SK-N-SH (cell line): Measurements from ENCODE around the gene HPCAL1. TPM values are rescaled to one million over a fixed set of nuclear protein-coding genes. Genes with fewer than 3 reads are reported as not detected.

Source experiments
- CTCF ChIA-PET: fragments of 300-600, 350-600 bp; formaldehyde crosslinking; extraction: SDS; loops from one replicate; lab custom pipeline; 2021; lab: Yijun Ruan, JAX
- POLR2A ChIA-PET: fragments of 350-600 bp; sonication (Branson Sonifier 250); formaldehyde crosslinking; extraction: SDS; loops from one replicate; lab custom pipeline; 2020; ENCODE audit warnings: antibody characterized with exemption, inconsistent platforms; lab: Yijun Ruan, JAX
- DNase-seq: peaks from one replicate; pipeline ENCODE4 v3.0.0; 2012
- H2AFZ ChIP-seq: fragments of 200-600 bp; sonication (generic); 2 replicates; pipeline ENCODE4 v1.8.1; 2016; ENCODE audit warnings: antibody characterized with exemption, mild to moderate bottlenecking, low read depth
- H3F3A ChIP-seq: fragments of 200-600 bp; sonication (generic); replicated peaks from 2 replicates; pipeline ENCODE3; 2016; ENCODE audit warnings: antibody characterized with exemption, mild to moderate bottlenecking; ENCODE audit not compliant: insufficient read depth
- H3K27ac ChIP-seq, 2 experiments: fragments of 200-500 bp in 1 of 2; fragments of 200-600 bp in 1 of 2; sonication (Bioruptor generic) in 1 of 2; sonication (generic), shearing (Covaris generic) in 1 of 2; 2 replicates each; pipeline versions ENCODE4 v1.5.1 to v1.6.1; 2014 to 2016; ENCODE audit warnings: low read depth in 2 of 2, inconsistent platforms in 1 of 2, low read length in 1 of 2, mild to moderate bottlenecking in 1 of 2, mixed read lengths in 1 of 2
- H3K27me3 ChIP-seq: fragments of 200-600 bp; sonication (generic), shearing (Covaris generic); 2 replicates; pipeline ENCODE4 v1.6.1; 2016; ENCODE audit warnings: mixed run types; ENCODE audit not compliant: insufficient read depth
- H3K36me3 ChIP-seq, 2 experiments: fragments of 200-500 bp in 1 of 2; fragments of 200-600 bp in 1 of 2; sonication (Bioruptor generic) in 1 of 2; sonication (generic) in 1 of 2; replicated peaks in 1 of 2; 2 replicates each; pipeline versions ENCODE3 to v1.5.1; 2014 to 2016; ENCODE audit warnings: low read length in 1 of 2, mild to moderate bottlenecking in 1 of 2; ENCODE audit not compliant: insufficient read depth in 2 of 2, control insufficient read depth in 1 of 2
- H3K4me1 ChIP-seq, 2 experiments: fragments of 200-500 bp in 1 of 2; fragments of 200-600 bp in 1 of 2; sonication (Bioruptor generic) in 1 of 2; sonication (generic), shearing (Covaris generic) in 1 of 2; 2 replicates each; pipeline versions ENCODE4 v1.5.1 to v1.6.1; 2014 to 2016; ENCODE audit warnings: low read depth in 1 of 2, low read length in 1 of 2, mixed run types in 1 of 2; ENCODE audit not compliant: insufficient read depth in 2 of 2, control insufficient read depth in 1 of 2
- H3K4me2 ChIP-seq: fragments of 200-600 bp; sonication (generic), shearing (Covaris generic); 2 replicates; pipeline ENCODE4 v1.6.1; 2017; ENCODE audit warnings: mixed run types
- H3K4me3 ChIP-seq, 2 experiments: fragments of 200-500 bp in 1 of 2; fragments of 200-600 bp in 1 of 2; sonication (Bioruptor generic) in 1 of 2; sonication (generic), shearing (Covaris generic) in 1 of 2; 2 replicates each; pipeline versions ENCODE4 v1.5.1 to v1.8.1; 2014 to 2016; ENCODE audit warnings: low read depth in 2 of 2, inconsistent platforms in 1 of 2, low read length in 1 of 2, mild to moderate bottlenecking in 1 of 2, mixed read lengths in 1 of 2, moderate library complexity in 1 of 2
- H3K79me2 ChIP-seq: fragments of 200-600 bp; sonication (generic); 2 replicates; pipeline ENCODE4 v1.8.1; 2017; ENCODE audit warnings: mild to moderate bottlenecking; ENCODE audit not compliant: insufficient read depth
- H3K9ac ChIP-seq: fragments of 200-600 bp; sonication (generic); 2 replicates; pipeline ENCODE4 v1.6.1; 2017; ENCODE audit warnings: mixed run types
- H3K9me2 ChIP-seq: fragments of 200-600 bp; sonication (generic); 2 replicates; pipeline ENCODE4 v1.6.1; 2017; ENCODE audit warnings: mixed run types
- H3K9me3 ChIP-seq: fragments of 200-600 bp; sonication (generic); 2 replicates; pipeline ENCODE4 v1.6.1; 2017; ENCODE audit warnings: mixed run types, mild to moderate bottlenecking, moderate library complexity
- H4K20me1 ChIP-seq: fragments of 200-600 bp; sonication (generic); 2 replicates; pipeline ENCODE4 v1.6.1; 2017; ENCODE audit warnings: mild to moderate bottlenecking, mixed run types; ENCODE audit not compliant: insufficient read depth
- CHD2 ChIP-seq: fragments of 150-350 bp; IDR thresholded peaks from 2 replicates; pipeline ENCODE4 v1.6.1; 2018; ENCODE audit warnings: low read length; ENCODE audit not compliant: partially characterized antibody
- ELF1 ChIP-seq: IDR thresholded peaks from 2 replicates; pipeline ENCODE4 v1.4.0; 2012
- EP300 ChIP-seq, 2 experiments: IDR thresholded peaks; 2 replicates each; pipeline versions ENCODE4 v1.4.0 to v1.6.1; 2012; ENCODE audit warnings: borderline replicate concordance in 1 of 2, low read depth in 1 of 2, low read length in 1 of 2
- FOXM1 ChIP-seq: IDR thresholded peaks from 2 replicates; pipeline ENCODE4 v1.4.0; 2012; ENCODE audit warnings: low read depth, mild to moderate bottlenecking
- GABPA ChIP-seq: IDR thresholded peaks from 2 replicates; pipeline ENCODE4 v1.4.0; 2012; ENCODE audit warnings: low read depth, mild to moderate bottlenecking
- GATA2 ChIP-seq: sonication (generic); formaldehyde crosslinking; IDR thresholded peaks from 2 replicates; pipeline ENCODE4 v1.5.0; 2020; ENCODE audit warnings: mild to moderate bottlenecking, missing genetic modification reagents
- IRF3 ChIP-seq: fragments of 150-350 bp; IDR thresholded peaks from 2 replicates; pipeline ENCODE4 v1.6.1; 2016; ENCODE audit warnings: mild to moderate bottlenecking, low read depth, low read length
- JUND ChIP-seq: IDR thresholded peaks from 2 replicates; pipeline ENCODE4 v1.4.0; 2012
- MAX ChIP-seq: IDR thresholded peaks from 2 replicates; pipeline ENCODE4 v1.4.0; 2012; ENCODE audit warnings: low read depth
- MEF2A ChIP-seq: IDR thresholded peaks from 2 replicates; pipeline ENCODE4 v1.4.0; 2012; ENCODE audit warnings: low read depth, borderline replicate concordance
- MXI1 ChIP-seq: IDR thresholded peaks from 2 replicates; pipeline ENCODE4 v1.6.1; 2012; ENCODE audit warnings: mild to moderate bottlenecking, low read depth, low read length, improper control_type of control experiment
- NRF1 ChIP-seq: IDR thresholded peaks from 2 replicates; pipeline ENCODE4 v1.6.1; 2012; ENCODE audit warnings: low read depth, mild to moderate bottlenecking, low read length
- PBX3 ChIP-seq: IDR thresholded peaks from 2 replicates; pipeline ENCODE4; 2012
- POLR2AphosphoS5 ChIP-seq: IDR thresholded peaks from 2 replicates; pipeline ENCODE4 v1.6.1; 2012; ENCODE audit warnings: low read depth, low read length
- RAD21 ChIP-seq: IDR thresholded peaks from 2 replicates; pipeline ENCODE4 v1.6.1; 2012; ENCODE audit warnings: mild to moderate bottlenecking, low read length
- RCOR1 ChIP-seq: fragments of 150-350 bp; IDR thresholded peaks from 2 replicates; pipeline ENCODE4 v1.6.1; 2017; ENCODE audit warnings: antibody characterized with exemption, low read length
- RXRA ChIP-seq: IDR thresholded peaks from 2 replicates; pipeline ENCODE4 v1.4.0; 2012; ENCODE audit warnings: low read depth, mild to moderate bottlenecking, borderline replicate concordance
- TAF1 ChIP-seq: IDR thresholded peaks from 2 replicates; pipeline ENCODE4 v1.6.1; 2012; ENCODE audit warnings: low read depth, mild to moderate bottlenecking, low read length, moderate library complexity, borderline replicate concordance
- TEAD4 ChIP-seq: IDR thresholded peaks from 2 replicates; pipeline ENCODE4 v1.4.0; 2012; ENCODE audit warnings: mild to moderate bottlenecking, borderline replicate concordance; ENCODE audit not compliant: insufficient read depth
- USF1 ChIP-seq: IDR thresholded peaks from 2 replicates; pipeline ENCODE4 v1.4.0; 2012; ENCODE audit warnings: low read depth, borderline replicate concordance
- USF2 ChIP-seq: fragments of 150-350 bp; IDR thresholded peaks from 2 replicates; pipeline ENCODE4 v1.6.1; 2017; ENCODE audit warnings: antibody characterized with exemption, low read length, low read depth, borderline replicate concordance
- ZBTB33 ChIP-seq: IDR thresholded peaks from 2 replicates; pipeline ENCODE4 v1.4.0; 2012; ENCODE audit warnings: low read depth, borderline replicate concordance
- WGBS: methylation state at CpG from one replicate; pipeline ENCODE4 v1.1.6; 2017; ENCODE audit warnings: low lambda C conversion rate; 5-methylcytosine and 5-hydroxymethylcytosine counted together
- polyA plus RNA-seq, 3 experiments: library from polyadenylated mRNA; depleted of rRNA; stranded (reverse); fragments of >200 nt; gene quantifications; 2 replicates each; pipeline ENCODE4 v1.2.3, GENCODE V29; 2012

Gene HPCAL1
- polyA plus RNA-seq, 1 of the 3 experiments (the other 2 are of a cell fraction) = 77.0 TPM

- TF ChIP-seq RCOR1 (no peak), IRF3 (no peak), JUND (no peak), MXI1 (peak; percentile 64; the same call in 1 of the 2 replicates), ELF1 (no peak), GABPA (no peak), PBX3 (no peak), FOXM1 (no peak), RXRA (no peak), NRF1 (peak; percentile 30; the same call in 1 of the 2 replicates)
Observed at GRCh38 chr2:10303694-10304378, 1.1 kb downstream of the HPCAL1 start (continued).

- H3K36me3 ChIP-seq = no peaks in the 10 kb centered on the region
- H3K9ac ChIP-seq = peak overlapping the region; percentile 66; the same call in 1 of the 2 replicates
- TF ChIP-seq TEAD4 = no peak
- TF ChIP-seq ELF1 = no peak
- no peak for TF ChIP-seq EP300 (IDR thresholded peaks at IDR 0.05; ENCODE audit: borderline replicate concordance in 1 of 2, low read depth in 1 of 2, low read length in 1 of 2)
- TF ChIP-seq POLR2AphosphoS5 = no peak
- TF ChIP-seq FOXM1 = no peak
- TF ChIP-seq USF1 = no peak
- no peak for TF ChIP-seq MAX
- no peak for TF ChIP-seq CHD2
- TF ChIP-seq GATA2 (CRISPR knock-in tag) = no peak
- no peak for TF ChIP-seq RAD21
- no peak for TF ChIP-seq MEF2A
- TF ChIP-seq ZBTB33 = no peak
- TF ChIP-seq MXI1 = no peak
- TF ChIP-seq TAF1 = no peak
- TF ChIP-seq JUND = no peak
- TF ChIP-seq PBX3 = no peak
- TF ChIP-seq USF2 = no peak
- H3F3A ChIP-seq = peaks cover 6% of the 10 kb centered on the region
- ChIA-PET CTCF (interaction anchor here (0.7 to 11.6 kb wide), 30 partner anchors 9 to 232 kb away, joined by 3 to 167 read pairs (median 6); no protein-coding TSS in a partner anchor), POLR2A (interaction anchor here (0.6 to 1.5 kb wide), 7 partner anchors 18 to 748 kb away, joined by 3 to 10 read pairs (median 4); no protein-coding TSS in a partner anchor)
- H3K4me1 ChIP-seq = peaks cover 3 to 55% of the 10 kb centered on the region in 2 experiments; a peak in 2 of 4 replicates
- H2AFZ ChIP-seq = no peak overlapping the region
- no peaks in the 10 kb centered on the region for H3K9me3 ChIP-seq
- peak overlapping the region; percentile 64 to 80 for H3K4me3 ChIP-seq
- H3K4me2 ChIP-seq = peak overlapping the region; percentile 98
- no peaks in the 10 kb centered on the region for H3K27me3 ChIP-seq
- peak; percentile 49 for DNase-seq
- no peaks in the 10 kb centered on the region for H3K9me2 ChIP-seq
- peaks cover 32% of the 10 kb centered on the region for H4K20me1 ChIP-seq
- WGBS = 87% methylated on average over 28 of the region's 28 CpGs
- peak overlapping the region in 1 of 2 experiments; percentile 80; a peak in 2 of 4 replicates for H3K27ac ChIP-seq
- peaks cover 39% of the 10 kb centered on the region for H3K79me2 ChIP-seq
Observed at GRCh38 chr2:10304458-10305253, 2.0 kb downstream of the HPCAL1 start.
